PFSK-1 (cell line): ENCODE data around the gene FGFR2.

Source experiments
- FOXP2 ChIP-seq: optimal IDR thresholded peaks from 2 replicates; pipeline ENCODE3; 2011; ENCODE audit warnings: borderline replicate concordance, control low read depth, inconsistent platforms; ENCODE audit not compliant: insufficient read depth; ENCODE audit errors: extremely low read length, extremely low read depth
- POLR2AphosphoS5 ChIP-seq: IDR thresholded peaks from 2 replicates; pipeline ENCODE4 v1.6.1; 2012; ENCODE audit warnings: low read depth, mild to moderate bottlenecking, control low read depth, low read length, moderate library complexity
- SIN3A ChIP-seq: IDR thresholded peaks from 2 replicates; pipeline ENCODE4 v1.6.1; 2012; ENCODE audit warnings: mild to moderate bottlenecking, low read length, moderate library complexity, borderline replicate concordance; ENCODE audit not compliant: insufficient read depth
- TAF1 ChIP-seq: IDR thresholded peaks from 2 replicates; pipeline ENCODE4 v1.6.1; 2012; ENCODE audit warnings: low read length, control low read depth, borderline replicate concordance; ENCODE audit not compliant: insufficient read depth
- TF ChIP-seq, protein P1 (sequence below), 2 experiments: IDR thresholded peaks; 2 replicates each; pipeline versions ENCODE4 v1.6.1 to v1.8.0; 2011 to 2012; ENCODE audit warnings: low read depth in 2 of 2, low read length in 2 of 2, control low read depth in 1 of 2, inconsistent platforms in 1 of 2, mild to moderate bottlenecking in 1 of 2, moderate library complexity in 1 of 2; ENCODE audit not compliant: insufficient read depth in 1 of 2

Gene FGFR2

DNA sequence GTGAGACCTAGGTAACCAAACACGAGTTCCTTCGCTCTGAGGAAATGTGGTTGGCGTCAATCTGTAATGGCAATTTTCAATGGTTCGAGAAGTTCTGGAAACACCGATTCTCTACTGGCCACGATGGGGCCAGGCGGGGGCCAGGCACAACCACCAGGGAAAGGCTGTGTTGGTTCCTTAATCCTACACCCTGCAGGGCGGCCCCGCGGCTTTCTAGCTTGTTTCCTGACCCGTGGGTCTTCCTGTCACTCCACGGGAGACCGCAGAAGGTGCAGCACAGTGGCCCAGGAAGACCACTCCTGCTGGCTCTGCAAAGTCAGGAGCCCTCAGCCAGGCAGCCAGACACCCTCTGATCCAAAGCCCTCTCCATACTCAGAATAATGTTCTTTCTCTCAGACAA, 113.4 kb downstream of the FGFR2 start:
- no peak for TF ChIP-seq POLR2AphosphoS5
- no peak for TF ChIP-seq SIN3A
- TF ChIP-seq TAF1: no peak
- no peak for TF ChIP-seq FOXP2
- TF ChIP-seq, protein P1, sequence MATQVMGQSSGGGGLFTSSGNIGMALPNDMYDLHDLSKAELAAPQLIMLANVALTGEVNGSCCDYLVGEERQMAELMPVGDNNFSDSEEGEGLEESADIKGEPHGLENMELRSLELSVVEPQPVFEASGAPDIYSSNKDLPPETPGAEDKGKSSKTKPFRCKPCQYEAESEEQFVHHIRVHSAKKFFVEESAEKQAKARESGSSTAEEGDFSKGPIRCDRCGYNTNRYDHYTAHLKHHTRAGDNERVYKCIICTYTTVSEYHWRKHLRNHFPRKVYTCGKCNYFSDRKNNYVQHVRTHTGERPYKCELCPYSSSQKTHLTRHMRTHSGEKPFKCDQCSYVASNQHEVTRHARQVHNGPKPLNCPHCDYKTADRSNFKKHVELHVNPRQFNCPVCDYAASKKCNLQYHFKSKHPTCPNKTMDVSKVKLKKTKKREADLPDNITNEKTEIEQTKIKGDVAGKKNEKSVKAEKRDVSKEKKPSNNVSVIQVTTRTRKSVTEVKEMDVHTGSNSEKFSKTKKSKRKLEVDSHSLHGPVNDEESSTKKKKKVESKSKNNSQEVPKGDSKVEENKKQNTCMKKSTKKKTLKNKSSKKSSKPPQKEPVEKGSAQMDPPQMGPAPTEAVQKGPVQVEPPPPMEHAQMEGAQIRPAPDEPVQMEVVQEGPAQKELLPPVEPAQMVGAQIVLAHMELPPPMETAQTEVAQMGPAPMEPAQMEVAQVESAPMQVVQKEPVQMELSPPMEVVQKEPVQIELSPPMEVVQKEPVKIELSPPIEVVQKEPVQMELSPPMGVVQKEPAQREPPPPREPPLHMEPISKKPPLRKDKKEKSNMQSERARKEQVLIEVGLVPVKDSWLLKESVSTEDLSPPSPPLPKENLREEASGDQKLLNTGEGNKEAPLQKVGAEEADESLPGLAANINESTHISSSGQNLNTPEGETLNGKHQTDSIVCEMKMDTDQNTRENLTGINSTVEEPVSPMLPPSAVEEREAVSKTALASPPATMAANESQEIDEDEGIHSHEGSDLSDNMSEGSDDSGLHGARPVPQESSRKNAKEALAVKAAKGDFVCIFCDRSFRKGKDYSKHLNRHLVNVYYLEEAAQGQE (IDR thresholded peaks at IDR 0.05; ENCODE audit: insufficient read depth in 1 of 2, low read depth in 2 of 2, low read length in 2 of 2): no peak

DNA sequence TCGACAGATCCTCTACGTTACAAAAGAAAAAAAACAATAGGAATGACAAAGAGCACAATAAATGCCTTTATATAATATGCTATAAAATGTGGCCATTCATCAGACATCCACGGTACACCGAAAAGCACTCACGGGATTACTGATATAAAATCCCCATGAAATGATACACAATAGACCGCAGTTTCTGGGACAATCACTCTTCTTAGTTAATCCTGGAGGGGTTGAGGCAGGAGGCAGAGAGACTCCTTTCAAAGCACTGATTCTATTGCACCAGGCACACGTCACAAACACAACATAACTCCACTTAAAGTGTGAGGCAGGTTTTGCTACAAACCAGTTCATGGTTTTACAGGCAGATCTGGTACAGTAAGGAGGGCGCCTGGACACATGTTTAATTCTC, 113.8 kb downstream of the FGFR2 start:
- TF ChIP-seq TAF1 (no peak), SIN3A (no peak), FOXP2 (no peak), POLR2AphosphoS5 (no peak)
- TF ChIP-seq, protein P1 (IDR thresholded peaks at IDR 0.05; ENCODE audit: insufficient read depth in 1 of 2, low read depth in 2 of 2, low read length in 2 of 2): no peak

DNA sequence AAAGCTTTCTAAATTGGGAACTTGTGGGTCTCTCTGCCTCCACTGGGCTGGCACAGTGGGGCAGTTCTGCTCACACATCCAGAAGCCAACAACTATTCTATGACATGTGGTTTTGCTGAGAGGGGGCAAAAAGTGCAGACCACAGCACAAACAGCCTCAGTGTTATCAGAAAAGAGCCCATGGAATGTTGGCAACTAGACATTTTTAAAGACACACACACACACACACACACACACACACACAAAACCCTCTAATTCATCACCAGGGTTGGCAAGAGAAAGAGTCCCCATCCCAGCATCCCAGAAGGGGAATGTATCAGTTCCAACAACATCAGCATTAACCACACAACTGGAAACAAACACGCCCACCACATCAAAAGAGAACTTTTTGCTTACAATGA, 117.1 kb downstream of the FGFR2 start:
- TF ChIP-seq TAF1 (no peak), POLR2AphosphoS5 (no peak), FOXP2 (no peak), SIN3A (no peak)
- TF ChIP-seq, protein P1 (IDR thresholded peaks at IDR 0.05; ENCODE audit: insufficient read depth in 1 of 2, low read depth in 2 of 2, low read length in 2 of 2): no peak

DNA sequence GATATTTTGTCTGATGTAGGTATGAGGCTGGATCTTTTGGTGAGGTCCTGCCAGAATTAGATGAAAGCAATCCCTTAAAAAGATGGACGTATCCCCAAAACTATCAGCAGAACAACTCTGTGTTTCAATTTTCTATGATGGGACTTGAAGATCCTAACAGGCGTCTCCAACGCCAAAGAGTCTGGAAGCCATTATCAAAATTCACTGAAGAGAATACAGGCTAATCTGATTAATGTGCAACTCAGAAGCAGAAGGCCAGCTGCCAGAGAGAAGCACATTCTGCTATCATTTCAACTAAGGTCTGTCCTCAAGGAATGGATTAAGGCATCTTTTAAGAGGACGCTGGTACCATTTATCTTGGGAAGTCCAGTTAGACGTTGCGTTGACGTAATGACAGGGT, 119.7 kb downstream of the FGFR2 start:
- TF ChIP-seq FOXP2: no peak

DNA sequence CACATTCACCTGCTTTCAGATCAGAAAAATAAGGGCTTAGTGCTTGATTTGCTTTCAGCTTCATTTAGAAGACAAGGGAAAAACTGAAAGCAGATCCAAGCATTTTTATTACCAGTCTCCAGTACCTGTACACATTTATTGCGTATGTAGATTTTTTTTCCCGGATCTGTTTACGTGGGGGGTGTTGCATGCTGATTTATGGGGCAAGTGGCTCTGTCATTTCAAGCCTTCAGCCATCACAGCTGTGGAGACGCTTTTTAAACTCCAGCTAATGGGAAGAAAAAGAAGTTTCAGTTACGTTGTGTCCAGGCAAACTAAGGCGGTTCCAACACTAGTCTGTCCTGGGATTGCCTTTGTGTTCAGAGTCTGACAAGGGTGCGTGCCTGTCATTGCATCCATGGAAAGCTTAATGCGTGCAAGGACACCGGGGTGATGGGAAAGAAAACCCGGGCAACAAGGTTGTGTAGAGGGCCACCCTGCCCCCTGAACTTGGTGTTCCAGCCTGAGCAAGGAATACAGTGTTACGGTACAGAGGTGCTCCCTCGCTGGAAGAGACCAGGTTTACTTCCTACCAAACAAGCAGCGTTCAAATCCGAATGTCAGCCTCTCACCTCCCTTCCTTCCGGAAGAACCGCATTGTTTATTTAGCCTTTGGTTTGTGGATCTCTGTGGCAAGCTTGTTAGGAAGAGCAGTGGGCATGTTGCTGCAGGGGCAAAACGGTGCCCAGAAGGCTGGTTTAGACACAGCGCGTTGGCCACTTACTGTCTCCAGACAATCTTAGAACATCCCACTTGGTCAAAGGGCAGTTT, 128.2 kb downstream of the FGFR2 start:
- no peak for TF ChIP-seq FOXP2
- no peak for TF ChIP-seq SIN3A
- TF ChIP-seq, protein P1 (IDR thresholded peaks at IDR 0.05; ENCODE audit: insufficient read depth in 1 of 2, low read depth in 2 of 2, low read length in 2 of 2): no peak
- no peak for TF ChIP-seq TAF1
- TF ChIP-seq POLR2AphosphoS5: no peak
